ENCODE data around the gene CACNG7. TPM values are rescaled to one million over a fixed set of nuclear protein-coding genes. Genes with fewer than 3 reads are reported as not detected.
"Not testable (repeated sequence)": the region's sequence is repeated elsewhere in the genome, so short reads cannot be mapped to it uniquely, and the experiment has no call there.

The CACNG7 gene
- total and polyA plus RNA-seq, 12 donors, result not detected

GRCh38 chr19:53945998-53946397 lies 36.9 kb downstream of the CACNG7 start:
- H3K4me1 ChIP-seq, result no peaks in the 10 kb centered on the region
- H3K36me3 ChIP-seq, result no peaks in the 10 kb centered on the region
- DNase-seq (no peak), ATAC-seq (no peak)
- intact Hi-C loops (cut with DNase I), result no loop called here
- no peaks in the 10 kb centered on the region for H3K9me3 ChIP-seq
- H3K27ac ChIP-seq, result no peak overlapping the region
- no peak for TF ChIP-seq CTCF (IDR thresholded peaks at IDR 0.05)
- peaks cover 8 to 90% (median 76%) of the 10 kb centered on the region in 7 donors for H3K27me3 ChIP-seq
- no peak overlapping the region for H3K4me3 ChIP-seq
- WGBS, 2 donors, result 97 to 98% methylated on average over 2 of the region's 2 CpGs

- Histone ChIP-seq H3K4me3 (no peak overlapping the region), H3K9me3 (no peaks in the 10 kb centered on the region), H3K4me1 (peaks cover 0 to 3% (median 0%) of the 10 kb centered on the region in 9 donors), H3K27ac (no peak overlapping the region), H3K36me3 (no peaks in the 10 kb centered on the region), H3K27me3 (peaks cover 0 to 89% (median 67%) of the 10 kb centered on the region in 7 donors)
- no peak for TF ChIP-seq CTCF (IDR thresholded peaks at IDR 0.05)
- WGBS, 2 donors, result 62 to 68% methylated on average over 5 of the region's 5 CpGs
- DNase-seq (no peak), ATAC-seq (no peak)
- intact Hi-C loops (cut with DNase I), result no loop called here
Measured at GRCh38 chr19:53947624-53948023, 38.5 kb downstream of the CACNG7 start.

- peaks cover 0 to 88% (median 66%) of the 10 kb centered on the region in 7 donors for H3K27me3 ChIP-seq
- H3K36me3 ChIP-seq; ATAC-seq; H3K9me3 ChIP-seq; H3K4me3 ChIP-seq; H3K27ac ChIP-seq; intact Hi-C loops (cut with DNase I); H3K4me1 ChIP-seq; DNase-seq: not testable (repeated sequence)
- 82 to 84% methylated on average over 5 of the region's 5 CpGs for WGBS, 2 donors
Measured at GRCh38 chr19:53948611-53949010, 39.5 kb downstream of the CACNG7 start.

DNA sequence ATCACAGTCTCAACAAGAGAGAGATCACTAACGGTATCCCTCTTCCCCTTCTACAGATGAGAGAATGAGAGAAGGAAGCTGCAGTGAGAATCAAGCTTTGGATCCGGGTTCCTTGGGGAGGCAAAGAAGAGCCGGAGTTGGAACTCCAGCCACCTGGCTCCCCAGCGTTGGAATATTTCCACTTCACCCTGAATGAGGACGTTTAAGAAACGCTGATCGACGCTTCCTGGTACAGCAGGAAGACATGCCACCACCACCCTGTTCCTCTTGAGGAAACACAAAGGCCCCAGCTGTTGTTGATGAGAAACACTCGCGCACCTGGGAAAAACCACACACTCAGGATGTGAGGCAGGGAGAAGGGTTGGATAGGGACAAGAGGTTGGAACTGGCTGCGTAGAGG lies 42.4 kb downstream of the CACNG7 start:
- no peak for DNase-seq
- Histone ChIP-seq H3K27me3 (peaks cover 0 to 92% (median 70%) of the 10 kb centered on the region in 7 donors), H3K36me3 (no peaks in the 10 kb centered on the region), H3K4me1 (peaks cover 0 to 3% (median 0%) of the 10 kb centered on the region in 9 donors), H3K4me3 (no peak overlapping the region), H3K9me3 (peaks cover 0 to 8% (median 0%) of the 10 kb centered on the region in 11 donors), H3K27ac (no peak overlapping the region)
- intact Hi-C loops (cut with DNase I), result no loop called here
- 38 to 46% methylated on average over 11 of the region's 11 CpGs for WGBS, 2 donors
- TF ChIP-seq CTCF (IDR thresholded peaks at IDR 0.05), result no peak
- ATAC-seq, result no peak

DNA sequence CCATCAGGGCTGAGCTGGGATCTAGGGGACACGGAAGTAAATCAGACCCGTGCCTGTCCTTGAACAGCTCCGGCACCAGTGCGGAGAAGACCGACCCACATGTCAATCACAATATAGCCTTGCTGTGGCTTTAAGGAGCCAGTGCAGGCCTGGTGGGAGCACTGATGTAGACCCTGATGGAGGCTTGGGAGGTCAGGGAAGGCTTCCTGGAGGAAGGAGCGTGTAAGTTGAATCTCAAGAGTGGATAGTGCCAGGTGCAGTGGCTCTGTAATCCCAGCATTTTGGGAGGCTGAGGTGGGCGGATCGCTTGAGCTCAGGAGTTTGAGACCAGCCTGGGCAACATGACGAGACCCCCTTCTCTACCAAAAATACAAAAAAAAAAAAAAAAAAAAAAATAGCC lies 42.9 kb downstream of the CACNG7 start:
- WGBS, 2 donors, result 78 to 84% methylated on average over 9 of the region's 9 CpGs
- peaks cover 0 to 8% (median 0%) of the 10 kb centered on the region in 11 donors for H3K9me3 ChIP-seq
- no peak for DNase-seq
- H3K36me3 ChIP-seq, result no peaks in the 10 kb centered on the region
- intact Hi-C loops (cut with DNase I), result no loop called here
- ATAC-seq, result no peak
- peaks cover 0 to 3% (median 0%) of the 10 kb centered on the region in 9 donors for H3K4me1 ChIP-seq
- peaks cover 0 to 92% (median 69%) of the 10 kb centered on the region in 7 donors for H3K27me3 ChIP-seq
- H3K4me3 ChIP-seq, result no peak overlapping the region
- no peak overlapping the region for H3K27ac ChIP-seq
- TF ChIP-seq CTCF (IDR thresholded peaks at IDR 0.05), result no peak

All from heart right ventricle (tissue), 16 donors.